ENCODE data around the gene DCBLD2. TPM values are rescaled to one million over a fixed set of nuclear protein-coding genes. Genes with fewer than 3 reads are reported as not detected.

Gene DCBLD2
- total RNA-seq, 6 donors from 2014 or later = 20.4 to 42.8 (median 27.8) TPM

GRCh38 chr3:98784666-98785600 is 116.6 kb downstream of the DCBLD2 start:
- 63 to 75% methylated on average over 3 of the region's 3 CpGs for WGBS, 2 donors
- Histone ChIP-seq H3K4me3 (no peak overlapping the region), H3K27ac (peak overlapping the region in 1 of 4 donors; percentile 36), H3K36me3 (no peaks in the 10 kb centered on the region), H3K27me3 (no peaks in the 10 kb centered on the region), H3K9me3 (no peaks in the 10 kb centered on the region), H3K4me1 (peaks cover 4 to 27% (median 12%) of the 10 kb centered on the region in 4 donors)
- TF ChIP-seq EP300 (IDR thresholded peaks at IDR 0.05) (no peak), POLR2A (IDR thresholded peaks at IDR 0.05) (no peak), POLR2AphosphoS5 (IDR thresholded peaks at IDR 0.05) (no peak), CTCF (IDR thresholded peaks at IDR 0.05) (no peak)
- ATAC-seq (ENCODE audit: low FRiP score in 2 of 2) = peak in 1 of 2 donors; percentile 76
- DNase-seq = no peak

- Histone ChIP-seq H3K27ac (peak overlapping the region in 1 of 4 donors; percentile 36), H3K4me3 (no peak overlapping the region), H3K9me3 (no peaks in the 10 kb centered on the region), H3K27me3 (no peaks in the 10 kb centered on the region), H3K36me3 (no peaks in the 10 kb centered on the region), H3K4me1 (peaks cover 8 to 31% (median 15%) of the 10 kb centered on the region in 4 donors)
- DNase-seq (peak in 1 of 2 donors; percentile 39), ATAC-seq (ENCODE audit: low FRiP score in 2 of 2) (no peak)
- 52 to 61% methylated on average over 5 of the region's 5 CpGs for whole genome bisulfite sequencing, 2 donors
- no peak for TF ChIP-seq CTCF (IDR thresholded peaks at IDR 0.05)
- TF ChIP-seq POLR2A (IDR thresholded peaks at IDR 0.05) = no peak
- TF ChIP-seq EP300 (IDR thresholded peaks at IDR 0.05) = no peak
- TF ChIP-seq POLR2AphosphoS5 (IDR thresholded peaks at IDR 0.05) = no peak
Measured at GRCh38 chr3:98784042-98784441, 117.5 kb downstream of the DCBLD2 start.

GRCh38 chr3:98782824-98783500 is 118.5 kb downstream of the DCBLD2 start:
- H3K4me1 ChIP-seq = peaks cover 12 to 42% (median 22%) of the 10 kb centered on the region in 4 donors
- no peak overlapping the region for H3K27ac ChIP-seq
- no peaks in the 10 kb centered on the region for H3K36me3 ChIP-seq
- TF ChIP-seq EP300 (IDR thresholded peaks at IDR 0.05) (no peak), POLR2A (IDR thresholded peaks at IDR 0.05) (no peak), POLR2AphosphoS5 (IDR thresholded peaks at IDR 0.05) (no peak), CTCF (IDR thresholded peaks at IDR 0.05) (no peak)
- no peak for DNase-seq
- H3K4me3 ChIP-seq = no peak overlapping the region
- no peaks in the 10 kb centered on the region for H3K27me3 ChIP-seq
- H3K9me3 ChIP-seq = no peaks in the 10 kb centered on the region
- WGBS, 2 donors = 79 to 91% methylated on average over 8 of the region's 8 CpGs
- ATAC-seq (ENCODE audit: low FRiP score in 2 of 2) = no peak

- no peak for ATAC-seq (ENCODE audit: low FRiP score in 2 of 2)
- no peaks in the 10 kb centered on the region for H3K36me3 ChIP-seq
- no peaks in the 10 kb centered on the region for H3K9me3 ChIP-seq
- 83 to 88% methylated on average over 2 of the region's 2 CpGs for WGBS, 2 donors
- no peak overlapping the region for H3K4me3 ChIP-seq
- no peak overlapping the region for H3K27ac ChIP-seq
- TF ChIP-seq EP300 (IDR thresholded peaks at IDR 0.05) (no peak), POLR2AphosphoS5 (IDR thresholded peaks at IDR 0.05) (no peak), POLR2A (IDR thresholded peaks at IDR 0.05) (no peak), CTCF (IDR thresholded peaks at IDR 0.05) (no peak)
- no peak for DNase-seq
- H3K4me1 ChIP-seq = peaks cover 13 to 37% (median 24%) of the 10 kb centered on the region in 4 donors
- H3K27me3 ChIP-seq = no peaks in the 10 kb centered on the region
Measured at GRCh38 chr3:98780343-98780742, 121.2 kb downstream of the DCBLD2 start.

All from upper lobe of left lung (tissue), 6 donors.